Measurements from ENCODE around the gene CMTM6.

DNA sequence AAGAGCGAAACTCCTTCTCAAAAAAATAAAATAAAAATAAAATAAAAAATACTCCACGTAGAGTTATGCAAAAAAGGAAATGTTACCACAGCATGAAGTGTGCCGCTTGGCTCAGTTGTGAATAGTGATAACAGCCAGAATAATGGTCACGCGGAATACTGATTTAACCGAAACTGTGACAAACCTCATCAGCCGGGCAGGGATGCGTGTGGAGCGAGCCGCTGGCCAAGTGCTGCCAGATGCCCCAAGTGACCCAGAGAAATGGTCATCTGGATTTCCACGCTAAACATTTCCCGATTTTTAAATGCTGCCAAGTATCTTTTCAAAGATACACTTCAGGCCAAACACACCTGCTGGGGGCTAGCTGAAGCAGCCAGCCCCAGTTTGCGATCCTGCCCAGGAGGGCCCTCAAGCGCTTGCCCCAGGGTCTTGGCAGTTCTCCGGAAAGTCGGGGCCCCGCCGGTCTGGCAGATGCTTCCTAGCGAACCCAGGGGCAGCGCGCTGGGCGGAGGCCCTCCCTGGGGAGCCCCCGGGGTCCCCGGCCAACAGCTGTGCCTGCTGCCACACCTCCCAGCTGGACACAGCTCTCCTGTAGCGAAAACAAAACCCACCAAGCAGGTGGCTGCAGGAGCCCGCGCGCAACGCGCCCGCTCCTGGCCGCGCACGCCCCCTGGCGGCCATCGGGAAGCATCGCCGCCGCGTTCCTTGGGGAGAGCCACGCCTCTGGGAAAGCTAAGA is 35.1 kb downstream of the CMTM6 start:
- TF ChIP-seq SUZ12 (IDR thresholded peaks at IDR 0.05; ENCODE audit: low read length) (no peak), GTF2F1 (IDR thresholded peaks at IDR 0.05; ENCODE audit: borderline replicate concordance, low read depth, low read length) (no peak), EZH2 (IDR thresholded peaks at IDR 0.05; ENCODE audit: low read depth, low read length, severe bottlenecking) (no peak), EGR1 (IDR thresholded peaks at IDR 0.05; ENCODE audit: borderline replicate concordance, low read depth, low read length) (no peak), CEBPB (IDR thresholded peaks at IDR 0.05; ENCODE audit: low read depth, low read length) (no peak), RNF2 (IDR thresholded peaks at IDR 0.05; ENCODE audit: borderline replicate concordance, low read depth, low read length, missing control alignments, poor library complexity, severe bottlenecking) (no peak)
- TF ChIP-seq, protein P1, sequence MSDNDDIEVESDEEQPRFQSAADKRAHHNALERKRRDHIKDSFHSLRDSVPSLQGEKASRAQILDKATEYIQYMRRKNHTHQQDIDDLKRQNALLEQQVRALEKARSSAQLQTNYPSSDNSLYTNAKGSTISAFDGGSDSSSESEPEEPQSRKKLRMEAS (IDR thresholded peaks at IDR 0.05): peak; percentile 87
- TF ChIP-seq, protein P2, sequence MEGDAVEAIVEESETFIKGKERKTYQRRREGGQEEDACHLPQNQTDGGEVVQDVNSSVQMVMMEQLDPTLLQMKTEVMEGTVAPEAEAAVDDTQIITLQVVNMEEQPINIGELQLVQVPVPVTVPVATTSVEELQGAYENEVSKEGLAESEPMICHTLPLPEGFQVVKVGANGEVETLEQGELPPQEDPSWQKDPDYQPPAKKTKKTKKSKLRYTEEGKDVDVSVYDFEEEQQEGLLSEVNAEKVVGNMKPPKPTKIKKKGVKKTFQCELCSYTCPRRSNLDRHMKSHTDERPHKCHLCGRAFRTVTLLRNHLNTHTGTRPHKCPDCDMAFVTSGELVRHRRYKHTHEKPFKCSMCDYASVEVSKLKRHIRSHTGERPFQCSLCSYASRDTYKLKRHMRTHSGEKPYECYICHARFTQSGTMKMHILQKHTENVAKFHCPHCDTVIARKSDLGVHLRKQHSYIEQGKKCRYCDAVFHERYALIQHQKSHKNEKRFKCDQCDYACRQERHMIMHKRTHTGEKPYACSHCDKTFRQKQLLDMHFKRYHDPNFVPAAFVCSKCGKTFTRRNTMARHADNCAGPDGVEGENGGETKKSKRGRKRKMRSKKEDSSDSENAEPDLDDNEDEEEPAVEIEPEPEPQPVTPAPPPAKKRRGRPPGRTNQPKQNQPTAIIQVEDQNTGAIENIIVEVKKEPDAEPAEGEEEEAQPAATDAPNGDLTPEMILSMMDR (IDR thresholded peaks at IDR 0.05; ENCODE audit: control extremely low read depth in 1 of 3, insufficient read depth in 1 of 3, low read depth in 1 of 3, low read length in 3 of 3): peak; percentile 93 to 98 (median 96)

All from H1 (cell line).